Adrenal gland (tissue), 12 donors: ENCODE results near the gene PHF1. TPM values are rescaled to one million over a fixed set of nuclear protein-coding genes. Genes with fewer than 3 reads are reported as not detected.

Source experiments
- DNase-seq, 7 donors: peaks; one replicate each; pipeline ENCODE4 v3.0.0-alpha.2; 2019 to 2020
- H3K27ac ChIP-seq, 5 donors: fragments of 200-600 bp; sonication (generic) in 4 of 5; 1 replicate in 3 of 5; 2 replicates in 2 of 5; pipeline versions ENCODE4 v1.5.1 to v1.8.0; 2016 to 2020; ENCODE audit warnings: mild to moderate bottlenecking in 1 of 5
- H3K27me3 ChIP-seq: fragments of 200-600 bp; 2 replicates; pipeline ENCODE4 v1.8.0; 2021
- H3K36me3 ChIP-seq, 2 donors: fragments of 200-600 bp; replicated peaks in 1 of 2; 1 replicate in 1 of 2; 2 replicates in 1 of 2; pipeline versions ENCODE4 v1.5.1 to v1.8.0; 2018 to 2022
- H3K4me1 ChIP-seq, 2 donors: fragments of 200-600 bp; replicated peaks in 1 of 2; 1 replicate in 1 of 2; 2 replicates in 1 of 2; pipeline versions ENCODE4 v1.5.1 to v1.8.0; 2018 to 2021
- H3K4me3 ChIP-seq, 4 donors: fragments of 200-600 bp; sonication (generic) in 3 of 4; one replicate each; pipeline ENCODE4 v1.5.1; 2016 to 2018
- H3K9me3 ChIP-seq, 3 donors: fragments of 200-600 bp; sonication (generic) in 1 of 3; replicated peaks in 1 of 3; 1 replicate in 2 of 3; 2 replicates in 1 of 3; pipeline versions ENCODE4 v1.5.1 to v1.8.0; 2016 to 2021
- CTCF ChIP-seq, 6 experiments: fragments of 450-650 bp in 4 of 6; fragments of 200-600 bp in 2 of 6; sonication (generic) in 1 of 6; IDR thresholded peaks; 1 replicate in 5 of 6; 2 replicates in 1 of 6; pipeline versions ENCODE4 v1.5.1 to v1.8.0; 2016 to 2021; ENCODE audit warnings: antibody characterized with exemption in 6 of 6, mild to moderate bottlenecking in 2 of 6, moderate library complexity in 1 of 6
- POLR2A ChIP-seq, 2 donors: fragments of 450-650 bp; IDR thresholded peaks; one replicate each; pipeline ENCODE4 v1.6.1; 2017; ENCODE audit warnings: antibody characterized with exemption in 2 of 2, mild to moderate bottlenecking in 2 of 2, moderate library complexity in 1 of 2
- WGBS, 4 donors: extraction: QIAGEN DNeasy Blood & Tissue Kit in 2 of 4; methylation state at CpG; one replicate each; pipeline versions ENCODE4 v1.1.5 to v1.1.7; 2013 to 2017; 5-methylcytosine and 5-hydroxymethylcytosine counted together
- intact Hi-C, 2 donors: fragments of 100-400 bp; cut with DNase I; formaldehyde crosslinking; loops; one replicate each; pipeline versions ENCODE4 v1.14.1 to v1.15.0; 2022 to 2023
- polyA plus RNA-seq, 3 donors: library from polyadenylated mRNA; stranded (reverse); fragments of 200-250 nt in 2 of 3; fragments of 350-450 nt in 1 of 3; fragmentation: Illumina TruSeq in 1 of 3; extraction: RNeasy Lipid Tissue Mini Kit (QIAGEN cat#74804) in 1 of 3; gene quantifications; one replicate each; pipeline ENCODE4 v1.2.3, GENCODE V29; 2013 to 2014
- total RNA-seq, 9 donors: library from RNA; depleted of rRNA in 4 of 9; stranded (reverse); fragments of >200 nt in 4 of 9; fragments of 120-200 nt in 1 of 9; fragmentation: NEBNext Ultra II Directional in 1 of 9; extraction: Animal tissue kit (Norgen Biotek cat#: 25700) in 1 of 9; gene quantifications; one replicate each; pipeline versions ENCODE4 v1.1.0 to v1.2.4, GENCODE V29; 2013 to 2023
- donor health status: healthy with polysubstance abuse.
- donor health status: Bipolar disorder and iron deficiency.
- donor health status: DM: yes; HTN: yes; CAD: no.
- donor health status: DM: no; HTN: no; CAD: no.
- donor health status: DM: no; HTN: no; CAD: no.
- donor health status: DM: yes; HTN: yes; CAD: no.

The PHF1 gene
- total and polyA plus RNA-seq, 12 donors: 36.6 to 410 (median 66.6) TPM

- Histone ChIP-seq H3K36me3 (peaks cover 0 to 30% of the 10 kb centered on the region in 2 donors), H3K27ac (no peak overlapping the region), H3K9me3 (no peaks in the 10 kb centered on the region), H3K4me3 (no peak overlapping the region), H3K4me1 (peaks cover 4 to 39% of the 10 kb centered on the region in 2 donors), H3K27me3 (no peaks in the 10 kb centered on the region)
- DNase-seq: no peak
- TF ChIP-seq CTCF (IDR thresholded peaks at IDR 0.05) (no peak), POLR2A (IDR thresholded peaks at IDR 0.05) (no peak)
- WGBS, 4 donors: 100% methylated on average over 1 of the region's 1 CpG
- intact Hi-C loops: no loop called here
These were observed 22.3 kb downstream of the PHF1 start for GRCh38 chr6:33433001-33433543.

GRCh38 chr6:33433544-33434191 lies 22.9 kb downstream of the PHF1 start:
- Histone ChIP-seq H3K9me3 (no peaks in the 10 kb centered on the region), H3K27me3 (no peaks in the 10 kb centered on the region), H3K4me1 (peaks cover 0 to 34% of the 10 kb centered on the region in 2 donors), H3K4me3 (no peak overlapping the region), H3K27ac (no peak overlapping the region), H3K36me3 (peaks cover 0 to 35% of the 10 kb centered on the region in 2 donors)
- DNase-seq: no peak
- TF ChIP-seq CTCF (IDR thresholded peaks at IDR 0.05): no peak
- TF ChIP-seq POLR2A (IDR thresholded peaks at IDR 0.05): no peak
- 30 to 73% (median 43%) methylated on average over 4 to 16 of the region's 17 CpGs for WGBS, 4 donors
- intact Hi-C loops: no loop called here

- DNase-seq: no peak
- peaks cover 0 to 23% of the 10 kb centered on the region in 2 donors for H3K4me1 ChIP-seq
- intact Hi-C loops: no loop called here
- TF ChIP-seq POLR2A (IDR thresholded peaks at IDR 0.05) (no peak), CTCF (IDR thresholded peaks at IDR 0.05) (no peak)
- H3K4me3 ChIP-seq: no peak overlapping the region
- H3K27ac ChIP-seq: no peak overlapping the region
- 90 to 98% (median 96%) methylated on average over 4 of the region's 4 CpGs for WGBS, 4 donors
- no peaks in the 10 kb centered on the region for H3K27me3 ChIP-seq
- H3K9me3 ChIP-seq: no peaks in the 10 kb centered on the region
- H3K36me3 ChIP-seq: peaks cover 0 to 38% of the 10 kb centered on the region in 2 donors
These were observed 24.1 kb downstream of the PHF1 start for GRCh38 chr6:33434961-33435360.

- TF ChIP-seq POLR2A (IDR thresholded peaks at IDR 0.05) (no peak), CTCF (IDR thresholded peaks at IDR 0.05) (no peak)
- WGBS, 4 donors: 91 to 97% (median 95%) methylated on average over 17 to 18 of the region's 18 CpGs
- Histone ChIP-seq H3K9me3 (no peaks in the 10 kb centered on the region), H3K36me3 (peaks cover 0 to 50% of the 10 kb centered on the region in 2 donors), H3K4me3 (no peak overlapping the region), H3K27ac (no peak overlapping the region), H3K4me1 (no peaks in the 10 kb centered on the region), H3K27me3 (no peaks in the 10 kb centered on the region)
- intact Hi-C loops: no loop called here
- no peak for DNase-seq
These were observed 26.9 kb downstream of the PHF1 start for GRCh38 chr6:33437666-33438065.
